ENCODE data around the gene KLK11. TPM values are rescaled to one million over a fixed set of nuclear protein-coding genes. Genes with fewer than 3 reads are reported as not detected.

KLK11 gene, protein sequence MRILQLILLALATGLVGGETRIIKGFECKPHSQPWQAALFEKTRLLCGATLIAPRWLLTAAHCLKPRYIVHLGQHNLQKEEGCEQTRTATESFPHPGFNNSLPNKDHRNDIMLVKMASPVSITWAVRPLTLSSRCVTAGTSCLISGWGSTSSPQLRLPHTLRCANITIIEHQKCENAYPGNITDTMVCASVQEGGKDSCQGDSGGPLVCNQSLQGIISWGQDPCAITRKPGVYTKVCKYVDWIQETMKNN
- 274 TPM for total RNA-seq

DNA sequence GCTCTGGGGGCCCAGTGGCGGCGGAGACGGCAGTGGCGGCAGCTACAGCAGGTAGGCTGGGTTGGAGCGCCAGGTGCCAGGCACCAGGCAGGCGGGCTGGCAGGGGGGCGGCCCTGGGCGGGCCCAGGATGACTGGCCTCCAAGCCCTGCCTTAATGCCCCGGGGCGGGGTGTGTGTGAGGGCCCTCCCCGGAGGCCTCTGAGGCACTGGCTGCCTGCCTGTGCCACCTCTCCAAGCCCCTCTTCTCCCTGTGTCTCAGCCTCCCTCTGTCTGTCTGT is at the start of gene KLK11:
KLK11 (minus strand) TSS at position 63 of the 278 bp plus-strand sequence. CDS start 985 bp downstream, outside the sequence.
- DNase-seq (ENCODE audit: low spot score), result peak; percentile 84

DNA sequence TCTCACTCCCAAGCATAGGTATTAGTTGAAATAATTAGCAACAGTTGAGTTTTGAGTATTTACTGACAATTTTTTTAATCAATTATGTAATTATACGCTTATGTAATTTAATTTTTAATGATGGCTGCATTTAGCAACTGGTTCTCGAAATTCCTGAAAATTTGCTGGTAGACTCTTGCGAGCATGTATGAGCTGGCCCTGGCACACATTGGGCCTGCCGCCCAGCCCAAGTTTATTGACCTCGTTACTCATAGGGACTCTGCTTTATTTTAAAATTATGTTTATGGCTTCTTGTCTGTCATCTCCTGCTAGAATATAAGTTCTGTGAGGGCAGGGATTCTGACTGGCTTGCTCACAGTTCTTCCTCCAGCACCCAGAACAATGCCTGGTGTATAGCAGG is 49.6 kb upstream of the KLK11 start:
- no peak for DNase-seq (ENCODE audit: low spot score)

DNA sequence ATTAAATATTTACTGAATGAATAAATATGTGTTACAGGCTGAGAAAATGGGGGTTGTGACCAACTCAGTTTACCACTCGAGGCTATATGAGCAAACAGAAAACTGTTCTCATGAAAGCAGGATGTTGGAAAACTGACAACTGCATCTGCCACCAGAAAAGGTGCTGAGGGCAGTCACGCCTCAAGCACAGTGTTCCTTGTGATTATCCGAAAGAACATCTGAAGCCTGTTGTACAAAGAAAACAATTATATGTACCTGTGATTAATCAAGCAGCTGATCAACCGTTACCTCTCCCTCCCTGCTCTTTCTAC is 44.6 kb upstream of the KLK11 start:
- DNase-seq (ENCODE audit: low spot score), result no peak

DNA sequence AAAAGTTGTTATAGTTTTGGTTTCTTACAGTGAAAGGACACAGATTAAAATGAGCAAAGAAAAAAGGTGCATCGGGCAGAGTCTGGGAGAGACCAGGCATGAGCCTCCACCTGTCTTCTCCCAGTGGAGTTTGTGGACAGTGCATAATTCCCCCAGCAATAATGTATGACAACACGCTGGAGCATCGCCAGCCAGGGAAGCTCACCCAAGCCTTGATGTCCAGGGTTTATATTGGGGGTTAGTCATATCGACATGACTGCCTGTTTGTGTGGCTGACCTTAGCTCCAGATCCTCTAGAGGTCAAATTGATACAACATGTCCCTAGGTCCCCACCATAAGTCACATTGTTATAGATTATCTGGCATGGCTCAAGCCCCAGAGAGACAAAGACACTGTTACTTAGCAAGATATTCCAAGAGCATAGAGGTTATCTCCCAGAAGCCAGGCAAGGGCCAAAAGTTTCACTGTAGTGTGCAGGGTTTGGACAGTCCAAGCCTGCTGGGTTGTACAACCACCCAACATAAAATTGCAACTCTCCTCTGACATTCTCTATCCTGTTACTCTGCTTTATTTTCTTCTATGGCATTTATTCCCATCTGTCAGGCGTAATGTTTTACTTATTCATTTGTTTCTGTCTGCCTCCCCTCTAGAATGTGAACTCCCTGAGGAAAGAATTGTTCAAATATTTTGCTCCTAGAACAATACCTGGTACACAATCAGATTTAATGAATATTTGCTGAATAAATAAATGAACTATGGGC is 44.1 kb upstream of the KLK11 start:
- no peak for DNase-seq (ENCODE audit: low spot score)

DNA sequence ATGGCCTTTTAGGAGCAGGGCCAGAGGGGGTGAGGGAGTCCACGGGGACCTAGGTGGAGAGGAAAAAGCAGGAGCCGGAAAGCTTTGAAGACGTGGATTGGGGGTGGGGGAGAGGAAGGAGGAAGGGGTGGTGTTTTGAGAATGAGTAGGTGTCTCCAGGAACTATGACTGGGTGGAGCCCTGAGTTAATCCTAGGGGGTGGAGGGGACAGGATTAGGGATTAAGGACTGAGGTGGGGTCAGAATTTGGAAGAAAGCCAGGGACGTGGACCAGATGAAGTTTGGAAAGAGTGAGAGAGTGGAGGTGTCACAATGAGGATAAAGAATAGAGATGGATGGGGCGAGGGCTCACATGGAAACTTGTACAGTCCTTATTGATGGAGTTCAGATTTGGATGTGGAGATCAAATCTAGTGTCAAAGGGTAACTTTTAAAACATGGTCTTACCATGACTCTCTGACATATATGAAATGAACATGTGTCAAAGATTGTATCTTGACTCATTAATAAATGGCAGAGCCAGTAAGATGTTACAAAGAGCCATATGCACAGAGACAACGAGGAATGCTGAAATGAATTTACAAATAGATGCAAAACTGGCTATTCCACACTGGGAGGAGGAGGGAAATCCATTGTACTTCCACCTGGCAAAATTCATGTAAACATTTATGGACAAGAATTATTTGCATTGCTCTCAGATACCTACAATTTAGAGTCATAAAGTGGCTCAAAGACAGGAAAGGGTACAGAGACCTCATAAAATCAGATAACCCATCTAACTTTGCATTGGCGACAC is 40.2 kb upstream of the KLK11 start:
- no peak for DNase-seq (ENCODE audit: low spot score)

DNA sequence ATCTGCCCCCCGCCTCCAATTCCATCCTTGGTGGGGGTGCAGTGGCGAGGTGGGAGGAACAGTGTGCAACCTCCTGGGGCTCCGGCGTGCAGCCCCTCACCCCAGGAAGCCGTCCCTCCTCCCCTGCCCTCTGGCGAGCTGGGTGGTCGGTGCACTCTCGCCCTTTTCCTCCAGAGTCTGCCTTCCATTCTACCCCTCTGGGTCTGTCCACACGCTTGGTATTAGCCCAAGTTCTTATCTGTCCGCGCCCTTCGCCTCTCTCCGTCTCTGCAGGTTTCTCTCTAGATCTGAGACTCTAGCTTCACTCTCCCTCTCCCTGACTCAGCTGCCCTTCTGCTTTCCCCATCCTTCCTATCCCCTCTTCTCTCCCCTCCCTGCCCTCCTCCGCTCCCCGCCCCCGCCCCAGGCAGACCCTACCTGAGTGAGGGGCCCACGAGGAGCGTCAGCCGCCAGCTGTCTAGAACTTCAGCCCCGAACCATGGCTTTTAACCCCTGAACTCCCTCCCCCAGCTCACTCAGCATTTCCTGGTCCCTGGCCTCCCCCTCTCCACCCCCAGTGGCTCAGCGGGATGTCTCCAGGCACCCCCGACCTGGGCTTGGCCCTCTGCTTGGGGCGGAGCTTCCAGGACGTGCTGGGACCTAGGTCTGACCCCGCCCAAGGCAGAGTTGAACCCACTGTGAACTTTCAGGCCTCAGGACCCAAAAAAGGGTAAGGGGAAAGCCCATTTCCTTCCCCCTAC is 39.0 kb upstream of the KLK11 start:
- no peak for DNase-seq (ENCODE audit: low spot score)

DNA sequence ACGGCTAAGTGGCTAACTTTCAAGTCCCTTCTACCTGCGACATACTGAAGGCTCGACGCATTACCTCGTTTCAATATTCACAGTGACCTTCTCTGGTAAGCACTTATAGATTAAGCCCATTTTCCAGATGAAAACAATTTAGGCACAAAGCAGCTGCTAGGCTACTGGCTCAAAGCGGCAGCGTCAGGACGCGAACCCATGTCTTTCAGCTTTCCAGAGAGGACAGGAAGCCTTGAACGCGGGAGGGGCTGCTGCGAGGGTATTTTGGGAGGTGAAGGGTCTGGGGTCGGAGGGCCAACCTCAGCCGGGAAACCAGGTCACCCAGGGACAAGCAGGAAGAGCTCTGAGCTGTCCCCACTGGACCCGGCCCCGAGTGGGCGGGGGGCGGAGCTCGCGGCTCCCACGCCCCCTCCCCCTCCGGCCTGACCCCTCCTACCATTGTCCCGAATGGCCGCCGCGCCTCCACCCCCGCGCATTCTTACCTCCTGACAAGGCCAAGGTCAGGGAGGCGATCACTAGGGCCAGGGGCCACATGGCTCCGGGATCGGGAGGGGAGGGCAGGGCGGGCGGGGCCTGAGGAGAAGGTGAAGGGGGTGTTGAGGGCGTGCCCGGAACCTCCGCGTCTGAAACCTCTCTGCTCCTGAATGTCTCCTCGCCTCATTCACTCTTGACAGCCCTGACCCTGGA is 38.3 kb upstream of the KLK11 start, which contains the start of gene KLK13:
KLK13 (minus strand) TSS at position 559 of the 687 bp plus-strand sequence; CDS start at position 534, 25 bp downstream.
- DNase-seq (ENCODE audit: low spot score), result peak; percentile 16

DNA sequence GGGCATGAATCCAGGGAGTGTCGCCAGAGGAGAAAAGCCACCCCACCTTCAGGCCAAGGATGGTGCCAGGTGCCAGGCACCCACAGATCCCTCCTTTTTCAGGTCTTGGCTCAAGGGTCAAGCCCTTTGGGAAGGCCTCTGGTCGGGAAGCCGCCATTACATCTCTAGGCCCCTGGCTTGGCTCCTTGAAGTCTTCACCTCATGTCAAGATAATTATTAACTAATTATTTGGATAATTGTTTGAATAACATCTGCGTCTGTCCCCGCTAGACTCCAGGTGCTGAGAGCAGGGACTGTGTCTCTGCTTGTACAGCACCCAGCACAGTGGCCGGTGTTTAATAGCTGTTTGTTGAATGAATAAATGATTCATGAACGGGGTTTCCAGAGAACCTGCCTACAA is 37.2 kb upstream of the KLK11 start:
- no peak for DNase-seq (ENCODE audit: low spot score)

DNA sequence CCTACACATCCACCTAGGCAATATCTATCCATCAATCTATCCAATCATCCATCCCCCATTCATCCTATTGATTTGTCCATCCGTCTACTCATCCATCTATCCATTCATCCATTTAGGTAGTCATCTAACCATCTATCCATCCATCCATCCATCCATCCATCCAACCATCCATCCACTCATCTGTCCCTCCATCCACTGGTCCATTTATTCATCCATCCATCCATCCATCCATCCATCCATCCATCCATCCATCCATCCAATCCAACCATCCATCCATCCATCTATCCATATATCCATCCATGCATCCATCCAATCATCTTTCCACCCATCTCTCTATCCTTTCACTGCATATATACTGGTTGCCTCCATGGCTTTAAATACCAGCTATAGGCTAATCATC is 34.6 kb upstream of the KLK11 start:
- DNase-seq (ENCODE audit: low spot score), result no peak

DNA sequence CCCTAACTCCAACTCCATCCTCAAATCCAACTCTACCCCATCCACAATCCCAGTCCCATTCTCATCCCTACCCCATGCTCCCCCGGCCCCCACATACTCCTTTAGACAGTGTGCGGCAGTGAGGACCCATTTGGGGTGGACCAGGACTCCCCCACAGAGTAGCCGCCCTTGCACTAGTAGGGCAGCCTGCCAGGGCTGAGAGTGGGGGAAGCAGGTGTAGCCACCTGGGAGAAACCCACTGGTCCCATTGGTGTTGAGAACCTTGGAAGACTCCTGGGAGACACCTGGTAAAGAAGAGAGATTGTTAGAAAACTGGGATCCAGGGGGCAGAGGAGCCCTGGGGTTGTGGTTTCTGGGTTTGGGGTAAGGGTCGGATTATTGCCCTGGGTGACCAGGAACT is 33.9 kb upstream of the KLK11 start:
- no peak for DNase-seq (ENCODE audit: low spot score)

DNA sequence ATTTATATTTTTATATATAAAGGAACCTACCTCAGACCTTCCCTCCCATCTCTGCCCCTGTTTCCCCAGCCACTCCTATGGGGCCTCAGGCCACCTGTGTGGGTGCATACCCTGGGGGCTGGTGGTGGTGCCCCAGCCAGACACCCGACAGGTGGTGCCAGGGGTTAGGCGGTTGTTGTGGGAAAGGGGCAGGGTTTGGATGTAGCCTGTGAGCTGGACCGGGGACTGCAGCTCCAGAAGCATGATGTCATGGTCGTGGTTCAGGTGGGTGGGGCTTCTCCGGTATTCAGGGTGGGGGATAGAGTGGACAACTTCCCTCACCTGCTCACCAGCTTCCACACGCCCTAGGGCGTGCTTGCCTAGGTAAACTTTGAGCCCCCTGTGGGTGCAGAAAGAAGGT is 33.3 kb upstream of the KLK11 start:
- no peak for DNase-seq (ENCODE audit: low spot score)

DNA sequence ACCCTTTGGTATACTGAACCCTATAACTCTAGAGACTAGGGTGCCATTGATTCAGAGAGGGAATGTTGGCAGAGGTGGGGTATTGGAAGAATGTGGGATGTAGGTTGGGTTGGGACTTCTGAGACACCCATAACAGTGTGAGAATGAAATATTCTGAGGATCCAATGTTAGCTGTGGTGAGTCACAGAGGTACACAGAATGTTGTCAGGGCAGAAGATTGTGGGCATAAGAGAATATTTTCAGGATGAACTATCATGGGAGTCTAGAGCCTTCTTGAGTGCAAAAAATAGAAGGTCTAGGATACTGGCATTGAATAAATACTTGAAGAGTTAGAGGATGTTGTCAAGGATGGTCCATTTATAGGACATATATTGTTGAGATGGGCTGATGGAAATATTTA is 29.4 kb upstream of the KLK11 start:
- no peak for DNase-seq (ENCODE audit: low spot score)

DNA sequence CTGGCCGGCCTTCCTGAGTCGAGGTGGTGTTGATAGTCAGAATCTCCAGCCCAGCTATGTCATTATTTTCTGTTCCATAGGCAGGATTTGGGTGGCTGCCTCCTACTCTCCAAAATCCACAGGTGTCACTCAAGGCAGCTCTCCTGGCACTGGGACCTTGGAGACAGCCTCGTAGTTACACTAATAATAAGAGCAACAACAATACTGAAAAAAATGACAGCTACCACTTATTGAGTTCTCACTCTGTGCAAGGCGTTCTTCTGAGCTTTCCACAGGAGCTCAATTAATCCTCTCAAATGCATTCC is 20.6 kb upstream of the KLK11 start:
- DNase-seq (ENCODE audit: low spot score), result no peak

DNA sequence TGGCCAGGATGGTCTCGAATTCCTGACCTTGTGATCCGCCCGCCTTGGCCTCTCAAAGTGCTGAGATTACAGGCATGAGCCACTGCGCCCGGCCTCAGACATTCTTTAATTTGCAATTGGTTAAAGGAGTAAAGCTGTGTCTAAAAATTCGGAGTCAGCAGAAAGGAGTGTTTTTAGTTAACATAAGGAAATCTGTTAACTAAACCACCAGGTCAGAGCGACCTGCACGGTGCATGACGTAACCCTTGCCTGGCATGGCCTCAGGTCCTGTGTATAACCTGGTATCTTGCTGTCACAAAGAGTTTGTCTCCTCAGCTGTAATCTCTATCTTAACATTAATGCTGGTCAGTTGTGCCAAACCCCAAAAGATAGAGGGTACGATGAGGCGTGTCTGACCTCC is 17.9 kb upstream of the KLK11 start:
- no peak for DNase-seq (ENCODE audit: low spot score)

DNA sequence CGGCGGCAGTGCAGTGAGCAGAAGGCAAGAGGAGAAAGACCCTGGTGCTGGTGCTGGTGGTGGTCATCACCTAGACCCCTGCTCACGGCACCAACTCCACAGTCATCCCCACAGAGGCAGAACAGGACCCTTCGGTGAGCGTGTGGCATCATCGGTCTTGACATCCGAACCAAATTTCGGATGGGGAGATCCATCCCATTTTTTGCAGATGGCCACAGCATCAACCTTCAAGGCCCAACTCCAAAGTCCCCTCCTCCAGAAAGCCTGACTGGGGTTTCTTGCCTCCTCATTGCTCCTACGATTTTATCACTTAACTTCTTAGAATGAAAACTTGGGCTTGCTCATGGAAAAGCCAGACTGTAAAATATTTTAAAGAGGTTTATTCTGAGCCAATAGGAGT is 17.1 kb upstream of the KLK11 start:
- DNase-seq (ENCODE audit: low spot score), result no peak

DNA sequence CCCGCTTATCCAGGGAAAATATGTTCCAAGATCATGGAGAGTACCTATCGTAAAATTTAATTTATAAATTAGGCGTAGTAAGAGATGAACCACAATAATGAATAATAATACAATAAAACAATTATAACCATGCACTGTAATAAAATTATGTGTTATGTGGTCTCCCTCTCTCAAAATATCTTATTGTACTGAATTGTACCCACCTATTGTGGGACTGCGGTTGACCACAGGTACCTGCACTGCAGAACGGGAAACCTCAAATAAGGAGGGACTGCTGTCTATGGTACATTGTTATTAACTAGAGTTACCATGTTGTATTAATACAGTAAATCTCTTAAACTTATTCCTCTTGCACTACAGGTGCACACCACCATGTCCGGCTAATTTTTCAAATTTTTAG is 13.7 kb upstream of the KLK11 start:
- DNase-seq (ENCODE audit: low spot score), result no peak

DNA sequence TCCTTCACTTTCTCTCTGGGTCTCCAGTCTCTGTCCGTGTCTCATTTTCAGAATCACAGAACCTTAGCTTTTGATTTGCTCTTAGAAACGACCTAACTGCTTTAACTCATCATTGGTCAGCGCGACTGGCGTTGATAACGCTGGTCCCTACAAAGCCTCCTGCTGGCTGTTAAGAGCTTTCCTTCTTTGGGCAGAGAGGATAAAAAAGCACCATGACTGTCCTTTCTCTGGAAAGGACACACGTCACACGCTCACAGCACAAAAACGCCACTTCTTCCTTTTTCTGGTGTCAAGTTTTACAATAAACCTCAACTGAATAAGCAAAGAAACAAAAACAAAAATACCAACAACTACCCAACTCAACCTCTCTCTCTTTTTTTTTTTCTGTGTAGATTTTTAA is 10.1 kb upstream of the KLK11 start:
- DNase-seq (ENCODE audit: low spot score), result no peak

DNA sequence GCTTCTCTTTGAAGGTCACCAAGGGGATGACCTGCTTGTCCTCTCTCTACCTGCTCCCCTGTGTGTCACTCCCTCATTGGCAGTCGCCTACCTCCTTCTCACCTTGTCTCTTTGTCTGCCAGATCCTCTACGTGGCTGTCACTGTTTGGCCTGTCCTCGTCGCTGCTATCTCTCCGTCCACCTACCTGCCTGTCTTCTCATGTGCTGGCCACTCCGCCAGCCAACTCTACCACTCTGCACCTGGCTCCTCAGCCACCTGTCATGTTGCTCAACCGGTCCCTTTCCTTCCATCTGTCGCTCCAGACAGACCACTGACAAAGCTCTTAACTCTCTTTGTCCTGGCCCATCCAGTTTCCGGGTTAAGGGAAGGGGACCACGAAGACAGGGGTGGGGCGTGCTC is 8.3 kb upstream of the KLK11 start, which contains the start of gene KLK12:
KLK12 (minus strand) TSS at position 299 of the 400 bp plus-strand sequence. CDS start 381 bp downstream, outside the sequence.
- peak; percentile 21 for DNase-seq (ENCODE audit: low spot score)

DNA sequence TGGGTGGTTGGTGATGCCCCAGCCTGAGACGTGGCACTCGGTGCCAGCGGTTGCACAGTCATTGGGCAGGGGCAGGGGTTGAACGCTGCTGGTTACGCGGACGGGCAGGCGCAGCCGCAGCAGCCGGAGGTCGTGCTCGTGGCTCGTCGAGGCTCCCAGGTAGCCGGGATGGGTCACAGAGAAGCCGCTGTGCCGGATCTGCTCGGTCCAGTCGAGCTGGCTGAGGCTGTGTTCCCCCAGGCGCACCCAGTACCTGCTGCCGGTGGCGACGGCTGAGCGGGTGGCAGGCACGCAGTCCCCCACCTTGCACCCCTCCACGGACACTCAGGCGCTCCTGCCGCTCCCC is 5.4 kb upstream of the KLK11 start:
- DNase-seq (ENCODE audit: low spot score), result no peak

DNA sequence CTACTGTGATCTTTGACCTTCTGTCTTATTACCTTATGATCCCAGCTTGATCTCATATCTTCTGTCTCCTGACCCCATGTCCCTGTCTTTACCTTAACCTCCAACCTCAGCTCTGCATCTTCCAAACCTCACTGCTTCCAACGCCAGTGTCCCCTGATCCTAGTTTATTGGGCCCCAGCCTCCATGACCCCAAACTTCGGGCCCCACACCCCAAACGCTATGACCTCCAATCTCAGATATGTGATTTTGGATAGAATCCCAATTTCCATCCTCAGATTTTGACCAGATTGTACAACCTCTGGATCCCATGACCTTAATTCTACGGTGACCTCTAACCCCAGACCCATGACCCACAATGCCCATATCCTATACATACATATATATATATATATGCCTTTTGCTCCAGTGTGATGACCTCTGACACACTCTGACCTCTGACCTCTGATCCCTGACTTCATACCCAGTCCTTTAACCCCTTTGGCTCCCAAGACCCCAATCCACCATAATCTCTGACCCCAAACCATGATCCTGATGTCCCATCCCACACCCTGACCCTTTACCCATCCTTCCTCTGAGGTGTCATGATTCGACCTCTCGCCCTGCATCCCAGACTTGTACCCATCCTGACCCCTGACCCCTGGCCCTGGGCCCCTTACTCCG is 4.9 kb upstream of the KLK11 start:
- no peak for DNase-seq (ENCODE audit: low spot score)

DNA sequence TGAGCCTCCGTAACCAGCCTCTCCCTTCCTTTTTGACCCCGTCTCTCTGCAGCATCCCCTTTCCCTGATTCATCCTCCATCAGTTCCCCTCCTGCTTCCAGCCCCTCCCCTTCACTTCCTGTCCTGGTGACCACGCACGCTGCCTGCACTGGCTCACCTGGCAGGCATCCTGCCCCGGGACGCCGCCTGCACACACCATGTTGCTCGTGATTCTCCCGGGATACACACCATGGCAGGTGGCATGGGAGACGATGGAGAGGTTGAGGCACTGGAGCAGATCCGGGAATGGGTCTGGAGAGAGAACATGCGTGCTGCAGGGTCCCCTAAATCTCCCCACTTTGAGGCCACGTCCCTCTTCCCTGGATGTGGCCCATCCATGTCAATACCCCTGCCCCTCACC is 4.2 kb upstream of the KLK11 start:
- no peak for DNase-seq (ENCODE audit: low spot score)
